Measurements from ENCODE around the gene LTBR.

The LTBR gene

GRCh38 chr12:6376079-6376869 is 7.7 kb upstream of the LTBR start (continued):
- TF ChIP-seq PRDM6 (tag by site-specific recombination; IDR thresholded peaks at IDR 0.05) (no peak), ZNF416 (tag by site-specific recombination; IDR thresholded peaks at IDR 0.05) (no peak), ZNF626 (tag by site-specific recombination; IDR thresholded peaks at IDR 0.05) (no peak), ZFP69B (tag by site-specific recombination; IDR thresholded peaks at IDR 0.05) (peak; percentile 93), SP2 (tag by site-specific recombination; IDR thresholded peaks at IDR 0.05) (peak; percentile 9; the same call in 1 of the 2 replicates)

GRCh38 chr12:6376870-6377666 is 6.9 kb upstream of the LTBR start:
- Histone ChIP-seq H3K36me3 (ENCODE audit: control insufficient read depth in 2 of 2, insufficient read depth in 1 of 2, low read length in 2 of 2) (no peaks in the 10 kb centered on the region), H3K9me3 (ENCODE audit: control insufficient read depth, insufficient read depth, low read depth, low read length) (no peaks in the 10 kb centered on the region), H3K27ac (ENCODE audit: extremely low read depth, low read depth, low read length) (peak overlapping the region; percentile 69), H3K4me3 (ENCODE audit: low read depth, low read length) (no peak overlapping the region), H3K4me1 (ENCODE audit: control insufficient read depth, insufficient read depth, low read length) (peaks cover 13% of the 10 kb centered on the region)
- ChIA-PET POLR2A (interaction anchor here (0.9 kb wide), 1 partner anchor 157 kb away, joined by 3 read pairs; the partner anchor contains the start of gene GAPDH), CTCF (interaction anchor here (0.6 kb wide), 1 partner anchor 11 kb away, joined by 4 read pairs; no protein-coding TSS in a partner anchor)
- TF ChIP-seq ZNF571 (tag by site-specific recombination; IDR thresholded peaks at IDR 0.05), result no peak
- TF ChIP-seq ZIC2 (tag by site-specific recombination; IDR thresholded peaks at IDR 0.05), result peak; percentile 4; the same call in 1 of the 2 replicates

GRCh38 chr12:6377667-6377994 is 6.3 kb upstream of the LTBR start:
- Histone ChIP-seq H3K4me1 (ENCODE audit: control insufficient read depth, insufficient read depth, low read length) (peaks cover 8% of the 10 kb centered on the region), H3K36me3 (ENCODE audit: control insufficient read depth in 2 of 2, insufficient read depth in 1 of 2, low read length in 2 of 2) (no peaks in the 10 kb centered on the region), H3K27ac (ENCODE audit: extremely low read depth, low read depth, low read length) (peak overlapping the region; percentile 69; the same call in 1 of the 2 replicates), H3K4me3 (ENCODE audit: low read depth, low read length) (no peak overlapping the region), H3K9me3 (ENCODE audit: control insufficient read depth, insufficient read depth, low read depth, low read length) (no peaks in the 10 kb centered on the region)
- ChIA-PET CTCF (interaction anchor here (0.6 kb wide), 1 partner anchor 10 kb away, joined by 4 read pairs; no protein-coding TSS in a partner anchor), POLR2A (interaction anchor here (0.9 kb wide), 1 partner anchor 156 kb away, joined by 3 read pairs; the partner anchor contains the start of gene GAPDH)
- TF ChIP-seq ZNF148 (tag by site-specific recombination; IDR thresholded peaks at IDR 0.05; ENCODE audit: borderline replicate concordance), result no peak
- TF ChIP-seq ZNF416 (tag by site-specific recombination; IDR thresholded peaks at IDR 0.05), result no peak
- no peak for TF ChIP-seq ZNF184 (tag by site-specific recombination; IDR thresholded peaks at IDR 0.05)
- TF ChIP-seq ZNF561 (tag by site-specific recombination; IDR thresholded peaks at IDR 0.05; ENCODE audit: borderline replicate concordance), result no peak

- CTCF ChIA-PET, result interaction anchor here (0.6 to 1.0 kb wide), 3 partner anchors 60 to 87 kb away, joined by 3 to 4 read pairs (median 3); no protein-coding TSS in a partner anchor
- no peak overlapping the region for H3K27ac ChIP-seq (ENCODE audit: extremely low read depth, low read depth, low read length)
- no peak overlapping the region for H3K4me3 ChIP-seq (ENCODE audit: low read depth, low read length)
- no peaks in the 10 kb centered on the region for H3K9me3 ChIP-seq (ENCODE audit: control insufficient read depth, insufficient read depth, low read depth, low read length)
- peaks cover 6% of the 10 kb centered on the region for H3K4me1 ChIP-seq (ENCODE audit: control insufficient read depth, insufficient read depth, low read length)
- POLR2A ChIA-PET, result interaction anchor here (0.7 kb wide), 1 partner anchor 88 kb away, joined by 3 read pairs; no protein-coding TSS in a partner anchor
- H3K36me3 ChIP-seq (ENCODE audit: control insufficient read depth in 2 of 2, insufficient read depth in 1 of 2, low read length in 2 of 2), result no peaks in the 10 kb centered on the region
- no peak for TF ChIP-seq ZNF777 (tag by site-specific recombination; IDR thresholded peaks at IDR 0.05; ENCODE audit: borderline replicate concordance)
- TF ChIP-seq ZBTB26 (tag by site-specific recombination; optimal IDR thresholded peaks at IDR 0.05), result no peak
Measured at GRCh38 chr12:6378709-6379472, 5.1 kb upstream of the LTBR start.
